ENCODE measurements around the gene PIF1.

PIF1 gene

DNA sequence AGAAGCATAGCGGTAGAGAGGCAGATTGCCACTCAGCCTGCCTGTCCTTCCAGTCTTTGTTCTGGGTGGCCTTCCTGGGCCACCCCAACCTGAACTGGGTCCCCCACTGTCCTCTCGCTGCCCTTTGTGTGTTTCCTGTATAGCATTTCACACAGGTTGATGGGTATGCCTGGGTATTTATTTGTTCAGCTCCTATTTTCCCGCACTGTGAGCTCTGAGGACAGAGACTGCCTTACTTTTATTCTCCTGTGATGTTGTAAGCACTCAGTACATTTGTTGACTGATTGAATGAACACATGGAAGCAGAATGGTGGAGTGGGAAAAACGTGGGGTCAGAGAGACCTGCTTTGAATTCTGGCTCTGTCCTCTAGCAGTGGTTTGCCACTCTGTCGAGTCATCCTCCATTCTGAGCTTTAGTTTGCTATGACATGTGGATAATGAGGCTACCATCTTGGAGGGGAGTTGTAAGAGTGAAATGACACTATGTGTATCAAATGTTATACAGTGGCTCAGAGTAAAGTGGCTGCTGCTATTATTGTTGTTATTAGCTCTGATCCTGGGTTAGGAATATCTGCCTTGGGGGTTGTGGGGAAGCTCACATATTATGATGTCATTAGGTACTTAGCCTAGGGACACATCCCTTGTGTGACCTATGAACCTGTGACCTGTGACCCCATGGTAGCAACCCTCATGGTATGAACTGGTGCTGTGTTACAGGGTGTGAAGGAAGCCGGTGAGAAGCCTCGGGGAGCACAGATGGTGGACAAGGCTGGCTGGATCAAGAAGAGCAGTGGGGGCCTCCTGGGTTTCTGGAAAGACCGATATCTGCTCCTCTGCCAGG, 22.6 kb upstream of the PIF1 start:
- H3K4me3 ChIP-seq (ENCODE audit: control insufficient read depth, low read depth, low read length) = no peak overlapping the region
- TF ChIP-seq, protein P1, sequence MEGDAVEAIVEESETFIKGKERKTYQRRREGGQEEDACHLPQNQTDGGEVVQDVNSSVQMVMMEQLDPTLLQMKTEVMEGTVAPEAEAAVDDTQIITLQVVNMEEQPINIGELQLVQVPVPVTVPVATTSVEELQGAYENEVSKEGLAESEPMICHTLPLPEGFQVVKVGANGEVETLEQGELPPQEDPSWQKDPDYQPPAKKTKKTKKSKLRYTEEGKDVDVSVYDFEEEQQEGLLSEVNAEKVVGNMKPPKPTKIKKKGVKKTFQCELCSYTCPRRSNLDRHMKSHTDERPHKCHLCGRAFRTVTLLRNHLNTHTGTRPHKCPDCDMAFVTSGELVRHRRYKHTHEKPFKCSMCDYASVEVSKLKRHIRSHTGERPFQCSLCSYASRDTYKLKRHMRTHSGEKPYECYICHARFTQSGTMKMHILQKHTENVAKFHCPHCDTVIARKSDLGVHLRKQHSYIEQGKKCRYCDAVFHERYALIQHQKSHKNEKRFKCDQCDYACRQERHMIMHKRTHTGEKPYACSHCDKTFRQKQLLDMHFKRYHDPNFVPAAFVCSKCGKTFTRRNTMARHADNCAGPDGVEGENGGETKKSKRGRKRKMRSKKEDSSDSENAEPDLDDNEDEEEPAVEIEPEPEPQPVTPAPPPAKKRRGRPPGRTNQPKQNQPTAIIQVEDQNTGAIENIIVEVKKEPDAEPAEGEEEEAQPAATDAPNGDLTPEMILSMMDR (IDR thresholded peaks at IDR 0.05; ENCODE audit: control insufficient read depth, insufficient read depth, low read depth, low read length, missing control alignments) = no peak
- no peak for DNase-seq (ENCODE audit: low read depth)

DNA sequence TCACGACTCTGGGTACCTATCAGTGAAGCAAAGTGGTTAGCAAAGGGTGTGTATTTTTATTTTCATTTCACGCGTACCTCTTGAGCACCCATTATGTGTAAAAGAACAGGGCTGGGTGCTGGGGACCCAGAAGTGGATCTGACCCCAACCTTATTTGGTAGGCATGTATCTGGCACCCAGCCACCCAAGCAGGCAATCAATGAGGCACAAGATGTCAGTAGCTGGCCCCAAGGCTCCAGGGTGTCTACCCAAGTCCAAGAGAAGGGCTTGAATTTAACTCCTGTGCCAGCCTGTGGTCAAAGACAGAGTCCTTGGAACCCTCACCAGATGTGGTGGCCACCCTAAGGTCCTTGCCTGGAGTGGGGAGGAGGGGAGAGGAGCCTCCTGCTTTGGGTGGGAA, 22.0 kb upstream of the PIF1 start:
- no peak for DNase-seq (ENCODE audit: low read depth)
- TF ChIP-seq, protein P1 (IDR thresholded peaks at IDR 0.05; ENCODE audit: control insufficient read depth, insufficient read depth, low read depth, low read length, missing control alignments) = no peak
- H3K4me3 ChIP-seq (ENCODE audit: control insufficient read depth, low read depth, low read length) = no peak overlapping the region

DNA sequence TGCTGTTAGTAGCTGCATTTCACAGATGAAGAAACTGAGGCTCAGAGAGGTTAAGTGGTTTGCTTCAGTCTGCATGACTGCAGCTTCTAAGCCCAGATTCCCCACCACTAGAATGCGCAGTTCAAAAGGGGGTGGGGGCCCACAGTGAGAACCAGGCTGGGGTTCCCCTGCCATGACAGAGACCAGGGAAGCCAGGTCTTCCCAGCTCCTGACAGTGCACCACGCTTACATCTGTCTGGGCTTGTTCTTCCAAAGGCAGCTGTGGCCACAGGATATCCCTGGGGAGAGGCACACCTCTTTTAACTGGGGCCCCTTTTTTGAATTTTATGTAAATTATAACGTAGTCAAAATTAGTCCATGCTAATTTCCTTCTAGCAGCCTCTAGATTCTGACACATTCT, 21.6 kb upstream of the PIF1 start:
- no peak overlapping the region for H3K4me3 ChIP-seq (ENCODE audit: control insufficient read depth, low read depth, low read length)
- no peak for DNase-seq (ENCODE audit: low read depth)
- TF ChIP-seq, protein P1 (IDR thresholded peaks at IDR 0.05; ENCODE audit: control insufficient read depth, insufficient read depth, low read depth, low read length, missing control alignments) = no peak

DNA sequence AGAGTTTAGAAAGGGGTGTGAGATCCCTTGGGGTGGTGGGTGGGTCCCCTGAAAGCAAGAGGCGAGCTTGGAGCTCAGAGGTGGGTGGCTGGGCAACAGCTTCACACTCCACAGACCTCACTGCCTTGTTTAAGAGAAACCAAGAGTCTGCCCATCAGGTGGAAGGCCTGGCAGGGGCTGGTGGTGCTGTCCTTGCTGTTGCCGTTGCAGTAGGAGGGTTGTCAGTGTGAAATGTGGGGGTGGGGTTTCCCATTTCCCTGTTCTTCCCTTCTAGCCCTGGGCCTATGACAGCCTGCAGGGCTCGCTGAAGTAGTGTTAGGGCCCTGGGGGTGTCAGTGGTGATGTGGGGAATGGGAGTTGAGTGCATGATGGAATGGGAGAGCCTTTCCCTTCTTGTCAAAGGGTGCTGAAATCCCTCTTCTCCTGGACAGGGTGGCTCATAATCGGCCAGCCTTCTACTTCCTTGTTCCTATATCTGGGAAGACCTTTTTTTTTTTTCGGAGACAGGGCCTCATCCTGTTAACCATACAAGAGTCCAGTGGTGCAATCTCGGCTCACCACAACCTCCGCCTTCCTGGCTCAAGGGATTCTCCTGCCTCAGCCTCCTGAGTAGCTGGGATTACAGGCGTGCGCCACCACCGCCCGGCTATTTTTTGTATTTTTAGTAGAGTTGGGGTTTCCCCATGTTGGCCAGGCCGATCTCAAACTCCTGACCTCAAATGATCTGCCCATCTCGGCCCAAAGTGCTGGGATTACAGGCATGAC, 20.6 kb upstream of the PIF1 start:
- DNase-seq (ENCODE audit: low read depth) = no peak
- no peak overlapping the region for H3K4me3 ChIP-seq (ENCODE audit: control insufficient read depth, low read depth, low read length)
- TF ChIP-seq, protein P1 (IDR thresholded peaks at IDR 0.05; ENCODE audit: control insufficient read depth, insufficient read depth, low read depth, low read length, missing control alignments) = no peak

DNA sequence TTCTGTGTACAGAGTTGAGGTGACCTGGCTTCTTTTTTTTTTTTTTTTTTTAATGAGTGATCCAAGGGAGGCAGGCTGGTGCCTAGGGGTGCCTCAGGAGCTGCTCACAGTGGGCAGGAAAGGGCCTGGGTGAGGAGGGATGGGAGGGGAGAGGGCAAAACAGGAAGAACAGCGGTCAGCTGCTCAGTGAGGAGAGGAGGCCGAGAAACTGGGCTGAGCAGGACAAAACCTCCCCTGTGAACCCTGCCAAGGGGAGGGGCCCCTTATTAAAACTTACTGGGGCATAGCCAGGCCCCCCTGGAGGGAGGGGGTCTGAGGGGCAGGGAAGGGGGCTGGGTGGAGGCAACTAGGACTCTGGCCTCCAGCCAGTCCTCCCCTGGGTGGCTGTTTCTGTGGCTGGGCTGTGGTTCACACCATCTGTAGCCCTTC, 19.8 kb upstream of the PIF1 start:
- DNase-seq (ENCODE audit: low read depth) = no peak
- TF ChIP-seq, protein P1 (IDR thresholded peaks at IDR 0.05; ENCODE audit: control insufficient read depth, insufficient read depth, low read depth, low read length, missing control alignments) = no peak
- H3K4me3 ChIP-seq (ENCODE audit: control insufficient read depth, low read depth, low read length) = no peak overlapping the region

DNA sequence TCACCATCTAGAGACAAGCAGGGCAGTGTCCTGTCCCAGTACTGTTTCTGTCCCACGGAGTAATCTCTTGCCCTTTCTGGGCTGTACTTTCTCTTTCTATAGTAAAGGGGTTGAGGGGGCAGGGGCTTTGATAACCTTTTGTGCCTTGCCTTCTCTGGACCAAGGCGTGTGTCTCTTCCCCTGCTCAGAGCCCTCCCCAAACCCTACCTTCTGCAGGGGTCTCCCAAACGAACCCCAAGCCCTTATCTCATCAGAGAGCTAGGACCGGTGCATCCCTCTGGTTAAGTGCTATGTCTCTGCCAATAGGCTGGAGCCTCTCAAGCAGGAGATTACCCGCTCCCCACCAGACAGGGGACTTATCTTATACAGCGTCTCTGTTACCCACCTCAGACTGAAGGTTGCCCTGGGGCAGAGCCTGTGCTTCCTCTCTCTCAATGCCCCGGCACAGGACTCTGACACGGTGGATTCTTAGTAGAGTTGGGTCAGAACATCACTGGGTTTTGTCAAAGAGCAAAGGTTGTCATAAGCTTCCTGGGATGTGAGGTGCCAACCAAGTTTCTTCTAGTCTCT, 19.2 kb upstream of the PIF1 start:
- H3K4me3 ChIP-seq (ENCODE audit: control insufficient read depth, low read depth, low read length) = no peak overlapping the region
- no peak for DNase-seq (ENCODE audit: low read depth)
- TF ChIP-seq, protein P1 (IDR thresholded peaks at IDR 0.05; ENCODE audit: control insufficient read depth, insufficient read depth, low read depth, low read length, missing control alignments) = no peak
